ENCODE data around the gene THY1. TPM values are rescaled to one million over a fixed set of nuclear protein-coding genes. Genes with fewer than 3 reads are reported as not detected.

Gene THY1
- total and polyA plus RNA-seq, 2 of the 8 experiments (the other 6 are each of a cell fraction or from before 2014, with no cell fraction given) = 286 to 2,479 TPM

DNA sequence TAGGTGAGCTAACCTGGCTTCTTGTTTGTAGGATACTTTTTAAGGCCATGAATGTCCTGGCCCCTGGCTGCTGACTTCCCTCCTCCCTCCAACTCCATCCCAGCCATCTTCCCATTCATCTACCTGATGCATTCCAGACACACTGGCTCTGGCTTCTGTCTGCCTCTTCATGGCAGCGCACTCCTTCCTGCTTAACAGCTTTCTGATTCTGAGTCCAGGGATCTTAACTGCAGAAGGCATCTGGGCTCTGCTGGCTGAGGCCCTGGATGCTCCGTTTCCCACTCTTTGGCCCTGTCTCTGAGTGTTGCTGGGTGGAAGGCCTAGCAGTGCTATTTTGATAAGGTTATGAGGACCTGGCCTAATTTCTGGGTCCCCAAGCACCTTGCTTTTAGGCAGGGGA is 1.8 kb upstream of the THY1 start (continued):
- TF ChIP-seq, protein P1, sequence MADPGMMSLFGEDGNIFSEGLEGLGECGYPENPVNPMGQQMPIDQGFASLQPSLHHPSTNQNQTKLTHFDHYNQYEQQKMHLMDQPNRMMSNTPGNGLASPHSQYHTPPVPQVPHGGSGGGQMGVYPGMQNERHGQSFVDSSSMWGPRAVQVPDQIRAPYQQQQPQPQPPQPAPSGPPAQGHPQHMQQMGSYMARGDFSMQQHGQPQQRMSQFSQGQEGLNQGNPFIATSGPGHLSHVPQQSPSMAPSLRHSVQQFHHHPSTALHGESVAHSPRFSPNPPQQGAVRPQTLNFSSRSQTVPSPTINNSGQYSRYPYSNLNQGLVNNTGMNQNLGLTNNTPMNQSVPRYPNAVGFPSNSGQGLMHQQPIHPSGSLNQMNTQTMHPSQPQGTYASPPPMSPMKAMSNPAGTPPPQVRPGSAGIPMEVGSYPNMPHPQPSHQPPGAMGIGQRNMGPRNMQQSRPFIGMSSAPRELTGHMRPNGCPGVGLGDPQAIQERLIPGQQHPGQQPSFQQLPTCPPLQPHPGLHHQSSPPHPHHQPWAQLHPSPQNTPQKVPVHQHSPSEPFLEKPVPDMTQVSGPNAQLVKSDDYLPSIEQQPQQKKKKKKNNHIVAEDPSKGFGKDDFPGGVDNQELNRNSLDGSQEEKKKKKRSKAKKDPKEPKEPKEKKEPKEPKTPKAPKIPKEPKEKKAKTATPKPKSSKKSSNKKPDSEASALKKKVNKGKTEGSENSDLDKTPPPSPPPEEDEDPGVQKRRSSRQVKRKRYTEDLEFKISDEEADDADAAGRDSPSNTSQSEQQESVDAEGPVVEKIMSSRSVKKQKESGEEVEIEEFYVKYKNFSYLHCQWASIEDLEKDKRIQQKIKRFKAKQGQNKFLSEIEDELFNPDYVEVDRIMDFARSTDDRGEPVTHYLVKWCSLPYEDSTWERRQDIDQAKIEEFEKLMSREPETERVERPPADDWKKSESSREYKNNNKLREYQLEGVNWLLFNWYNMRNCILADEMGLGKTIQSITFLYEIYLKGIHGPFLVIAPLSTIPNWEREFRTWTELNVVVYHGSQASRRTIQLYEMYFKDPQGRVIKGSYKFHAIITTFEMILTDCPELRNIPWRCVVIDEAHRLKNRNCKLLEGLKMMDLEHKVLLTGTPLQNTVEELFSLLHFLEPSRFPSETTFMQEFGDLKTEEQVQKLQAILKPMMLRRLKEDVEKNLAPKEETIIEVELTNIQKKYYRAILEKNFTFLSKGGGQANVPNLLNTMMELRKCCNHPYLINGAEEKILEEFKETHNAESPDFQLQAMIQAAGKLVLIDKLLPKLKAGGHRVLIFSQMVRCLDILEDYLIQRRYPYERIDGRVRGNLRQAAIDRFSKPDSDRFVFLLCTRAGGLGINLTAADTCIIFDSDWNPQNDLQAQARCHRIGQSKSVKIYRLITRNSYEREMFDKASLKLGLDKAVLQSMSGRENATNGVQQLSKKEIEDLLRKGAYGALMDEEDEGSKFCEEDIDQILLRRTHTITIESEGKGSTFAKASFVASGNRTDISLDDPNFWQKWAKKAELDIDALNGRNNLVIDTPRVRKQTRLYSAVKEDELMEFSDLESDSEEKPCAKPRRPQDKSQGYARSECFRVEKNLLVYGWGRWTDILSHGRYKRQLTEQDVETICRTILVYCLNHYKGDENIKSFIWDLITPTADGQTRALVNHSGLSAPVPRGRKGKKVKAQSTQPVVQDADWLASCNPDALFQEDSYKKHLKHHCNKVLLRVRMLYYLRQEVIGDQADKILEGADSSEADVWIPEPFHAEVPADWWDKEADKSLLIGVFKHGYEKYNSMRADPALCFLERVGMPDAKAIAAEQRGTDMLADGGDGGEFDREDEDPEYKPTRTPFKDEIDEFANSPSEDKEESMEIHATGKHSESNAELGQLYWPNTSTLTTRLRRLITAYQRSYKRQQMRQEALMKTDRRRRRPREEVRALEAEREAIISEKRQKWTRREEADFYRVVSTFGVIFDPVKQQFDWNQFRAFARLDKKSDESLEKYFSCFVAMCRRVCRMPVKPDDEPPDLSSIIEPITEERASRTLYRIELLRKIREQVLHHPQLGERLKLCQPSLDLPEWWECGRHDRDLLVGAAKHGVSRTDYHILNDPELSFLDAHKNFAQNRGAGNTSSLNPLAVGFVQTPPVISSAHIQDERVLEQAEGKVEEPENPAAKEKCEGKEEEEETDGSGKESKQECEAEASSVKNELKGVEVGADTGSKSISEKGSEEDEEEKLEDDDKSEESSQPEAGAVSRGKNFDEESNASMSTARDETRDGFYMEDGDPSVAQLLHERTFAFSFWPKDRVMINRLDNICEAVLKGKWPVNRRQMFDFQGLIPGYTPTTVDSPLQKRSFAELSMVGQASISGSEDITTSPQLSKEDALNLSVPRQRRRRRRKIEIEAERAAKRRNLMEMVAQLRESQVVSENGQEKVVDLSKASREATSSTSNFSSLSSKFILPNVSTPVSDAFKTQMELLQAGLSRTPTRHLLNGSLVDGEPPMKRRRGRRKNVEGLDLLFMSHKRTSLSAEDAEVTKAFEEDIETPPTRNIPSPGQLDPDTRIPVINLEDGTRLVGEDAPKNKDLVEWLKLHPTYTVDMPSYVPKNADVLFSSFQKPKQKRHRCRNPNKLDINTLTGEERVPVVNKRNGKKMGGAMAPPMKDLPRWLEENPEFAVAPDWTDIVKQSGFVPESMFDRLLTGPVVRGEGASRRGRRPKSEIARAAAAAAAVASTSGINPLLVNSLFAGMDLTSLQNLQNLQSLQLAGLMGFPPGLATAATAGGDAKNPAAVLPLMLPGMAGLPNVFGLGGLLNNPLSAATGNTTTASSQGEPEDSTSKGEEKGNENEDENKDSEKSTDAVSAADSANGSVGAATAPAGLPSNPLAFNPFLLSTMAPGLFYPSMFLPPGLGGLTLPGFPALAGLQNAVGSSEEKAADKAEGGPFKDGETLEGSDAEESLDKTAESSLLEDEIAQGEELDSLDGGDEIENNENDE (IDR thresholded peaks at IDR 0.05; ENCODE audit: insufficient replicate concordance, low read length) = no peak
- no peak for TF ChIP-seq SP4 (IDR thresholded peaks at IDR 0.05; ENCODE audit: low read length)
- TF ChIP-seq BRCA1 (IDR thresholded peaks at IDR 0.05; ENCODE audit: low read depth, low read length) = no peak
- no peak for TF ChIP-seq BACH1 (IDR thresholded peaks at IDR 0.05; ENCODE audit: low read length)
- TF ChIP-seq, protein P2, sequence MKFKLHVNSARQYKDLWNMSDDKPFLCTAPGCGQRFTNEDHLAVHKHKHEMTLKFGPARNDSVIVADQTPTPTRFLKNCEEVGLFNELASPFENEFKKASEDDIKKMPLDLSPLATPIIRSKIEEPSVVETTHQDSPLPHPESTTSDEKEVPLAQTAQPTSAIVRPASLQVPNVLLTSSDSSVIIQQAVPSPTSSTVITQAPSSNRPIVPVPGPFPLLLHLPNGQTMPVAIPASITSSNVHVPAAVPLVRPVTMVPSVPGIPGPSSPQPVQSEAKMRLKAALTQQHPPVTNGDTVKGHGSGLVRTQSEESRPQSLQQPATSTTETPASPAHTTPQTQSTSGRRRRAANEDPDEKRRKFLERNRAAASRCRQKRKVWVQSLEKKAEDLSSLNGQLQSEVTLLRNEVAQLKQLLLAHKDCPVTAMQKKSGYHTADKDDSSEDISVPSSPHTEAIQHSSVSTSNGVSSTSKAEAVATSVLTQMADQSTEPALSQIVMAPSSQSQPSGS (IDR thresholded peaks at IDR 0.05; ENCODE audit: low read length) = no peak
- no peak for TF ChIP-seq NRF1 (IDR thresholded peaks at IDR 0.05; ENCODE audit: low read depth, low read length)
- no peak for TF ChIP-seq TEAD4 (IDR thresholded peaks at IDR 0.05; ENCODE audit: low read depth, low read length)
- TF ChIP-seq ZNF274 (IDR thresholded peaks at IDR 0.05; ENCODE audit: borderline replicate concordance, extremely low read depth, low read length) = no peak
- no peak for TF ChIP-seq SAP30 (IDR thresholded peaks at IDR 0.05; ENCODE audit: insufficient read depth, insufficient replicate concordance, low read length)
- TF ChIP-seq HDAC2 (IDR thresholded peaks at IDR 0.05; ENCODE audit: borderline replicate concordance in 1 of 2, low read depth in 2 of 2, low read length in 2 of 2) = no peak
